SHP77 (cell line): ENCODE results near the gene C16orf89.
"Not testable (repeated sequence)": the region's sequence is repeated elsewhere in the genome, so short reads cannot be mapped to it uniquely, and the experiment has no call there.

Experiments
- DNase-seq, 2 experiments: peaks; one replicate each; lab custom pipeline; 2025; lab: John Stamatoyannopoulos, UW

Gene C16orf89

GRCh38 chr16:5084802-5085201 lies 19.0 kb upstream of the C16orf89 start:
- not testable (repeated sequence) for DNase-seq

DNA sequence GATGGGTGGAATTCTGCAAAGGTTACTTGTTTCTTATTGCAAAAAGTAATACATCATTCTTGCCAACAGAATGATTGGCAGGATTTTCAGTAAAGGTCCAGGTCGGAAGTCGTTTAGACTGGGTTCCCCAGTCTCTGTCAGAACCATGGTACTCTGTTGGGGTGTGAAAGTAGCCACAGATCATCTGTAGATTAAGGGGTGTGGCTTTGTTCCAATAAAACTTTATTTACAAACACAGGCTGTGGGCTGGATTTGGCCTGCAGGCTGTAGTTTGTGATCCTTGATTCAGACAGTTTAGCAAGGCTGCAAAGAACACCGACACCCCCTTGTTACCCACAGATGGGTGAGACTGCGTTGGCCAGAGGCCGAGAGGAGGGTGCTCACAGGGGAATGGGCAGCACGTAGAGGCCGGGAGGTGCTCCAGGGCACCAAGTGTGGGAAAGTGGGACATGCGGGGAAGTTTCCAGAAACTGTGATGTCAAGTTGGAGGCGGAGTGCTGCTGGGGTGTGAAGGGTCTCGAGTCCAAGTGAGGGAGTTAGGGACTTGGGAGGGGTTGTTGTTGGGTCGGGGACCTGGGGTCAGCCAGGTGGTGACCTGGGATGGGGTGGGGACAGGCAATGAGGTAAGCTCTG lies 18.5 kb upstream of the C16orf89 start:
- not testable (repeated sequence) for DNase-seq

GRCh38 chr16:5083646-5084045 lies 17.9 kb upstream of the C16orf89 start:
- not testable (repeated sequence) for DNase-seq

DNA sequence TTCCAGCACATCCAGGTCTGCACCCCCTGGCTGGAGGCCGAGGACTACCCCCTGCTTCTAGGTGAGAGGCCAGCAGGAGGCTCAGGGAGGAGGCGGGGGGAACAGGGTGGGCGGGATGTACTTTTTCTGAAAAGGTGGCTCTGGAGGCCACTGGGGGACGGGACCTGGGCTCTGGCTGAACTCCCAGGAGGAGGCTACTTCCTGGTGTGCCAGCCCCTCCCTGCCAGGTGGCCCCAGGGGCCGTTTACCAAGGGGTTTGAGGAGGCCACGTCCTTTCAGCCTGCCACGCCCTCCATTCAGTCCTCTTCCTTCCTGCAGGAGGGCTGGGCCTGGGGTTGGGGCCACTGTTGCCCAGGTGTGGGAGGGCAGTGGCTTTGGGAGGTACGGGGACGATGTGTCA lies 15.2 kb upstream of the C16orf89 start:
- DNase-seq: not testable (repeated sequence)

- not testable (repeated sequence) for DNase-seq
These were observed 14.7 kb upstream of the C16orf89 start for GRCh38 chr16:5080461-5080860.

- no peak for DNase-seq
These were observed 12.9 kb upstream of the C16orf89 start for GRCh38 chr16:5078626-5079025.

GRCh38 chr16:5077304-5077703 lies 11.5 kb upstream of the C16orf89 start:
- DNase-seq: no peak

GRCh38 chr16:5075637-5076036 lies 9.9 kb upstream of the C16orf89 start:
- no peak for DNase-seq

GRCh38 chr16:5073771-5074170 lies 8.0 kb upstream of the C16orf89 start:
- not testable (repeated sequence) for DNase-seq

DNA sequence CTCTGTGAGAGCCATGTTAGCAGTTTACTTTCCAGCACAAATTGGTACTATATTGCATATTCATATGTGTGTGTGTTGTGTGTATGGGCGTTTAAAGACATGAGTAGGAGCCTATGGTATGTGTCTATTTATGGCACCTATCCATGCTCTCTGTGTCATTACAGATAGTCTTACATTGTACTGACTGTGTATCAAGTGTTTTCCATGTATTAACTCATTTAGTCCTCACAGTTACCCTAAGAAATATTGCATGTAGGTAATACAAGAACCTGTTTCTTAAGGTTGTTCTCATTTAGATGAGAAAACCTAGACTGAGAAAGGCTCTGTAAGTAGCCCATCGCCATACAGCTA lies 7.5 kb upstream of the C16orf89 start:
- no peak for DNase-seq

GRCh38 chr16:5072334-5073278 lies 6.8 kb upstream of the C16orf89 start:
- no peak for DNase-seq

DNA sequence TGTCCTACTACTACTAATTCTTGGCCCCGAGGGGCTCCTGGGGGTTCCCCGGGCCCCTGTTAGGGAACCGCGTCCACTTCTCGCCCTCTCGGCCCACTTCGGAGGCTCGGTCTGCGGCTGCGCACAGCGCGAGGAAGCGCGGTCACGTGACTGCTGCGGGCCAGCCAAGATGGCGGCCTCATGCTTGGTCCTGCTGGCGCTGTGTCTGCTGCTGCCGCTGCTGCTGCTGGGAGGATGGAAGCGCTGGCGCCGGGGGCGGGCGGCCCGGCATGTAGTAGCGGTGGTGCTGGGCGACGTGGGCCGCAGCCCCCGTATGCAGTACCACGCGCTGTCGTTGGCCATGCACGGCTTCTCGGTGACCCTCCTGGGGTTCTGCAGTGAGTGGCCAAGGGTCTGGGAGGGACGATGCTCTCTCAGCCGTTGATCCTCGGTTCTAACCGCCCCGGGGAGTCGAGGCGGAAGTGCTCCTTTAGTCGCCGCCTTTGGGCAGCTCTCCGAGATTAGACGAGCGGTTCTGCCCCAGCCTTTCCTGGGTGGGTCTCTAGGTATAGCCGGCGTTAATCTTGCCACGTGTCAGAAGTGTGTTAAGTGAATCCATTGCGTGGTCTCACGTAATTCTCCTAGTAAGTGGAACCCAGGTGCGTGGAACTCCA lies 6.1 kb upstream of the C16orf89 start, which contains the start of gene ALG1:
Gene ALG1 (plus strand): TSS at position 163 of the 653 bp plus-strand sequence. CDS start 7 bp downstream, at position 170.
- DNase-seq: peak; percentile 48 to 84

DNA sequence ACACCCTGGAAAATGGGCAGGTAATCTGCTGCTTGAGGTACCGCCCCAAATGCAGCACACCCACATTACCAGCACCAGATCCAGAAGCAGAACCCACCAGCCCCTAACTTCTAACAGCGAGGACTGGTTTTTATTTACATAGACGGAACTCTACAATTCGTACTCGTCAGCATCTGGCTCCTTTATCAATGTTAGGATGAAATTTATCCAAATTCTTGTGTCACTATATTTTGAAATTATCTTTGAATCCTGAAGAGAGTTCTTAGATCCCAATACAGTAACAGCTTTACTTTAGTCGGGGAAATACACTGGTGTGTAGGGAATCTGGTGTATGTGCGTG lies 5.6 kb upstream of the C16orf89 start:
- DNase-seq: no peak

DNA sequence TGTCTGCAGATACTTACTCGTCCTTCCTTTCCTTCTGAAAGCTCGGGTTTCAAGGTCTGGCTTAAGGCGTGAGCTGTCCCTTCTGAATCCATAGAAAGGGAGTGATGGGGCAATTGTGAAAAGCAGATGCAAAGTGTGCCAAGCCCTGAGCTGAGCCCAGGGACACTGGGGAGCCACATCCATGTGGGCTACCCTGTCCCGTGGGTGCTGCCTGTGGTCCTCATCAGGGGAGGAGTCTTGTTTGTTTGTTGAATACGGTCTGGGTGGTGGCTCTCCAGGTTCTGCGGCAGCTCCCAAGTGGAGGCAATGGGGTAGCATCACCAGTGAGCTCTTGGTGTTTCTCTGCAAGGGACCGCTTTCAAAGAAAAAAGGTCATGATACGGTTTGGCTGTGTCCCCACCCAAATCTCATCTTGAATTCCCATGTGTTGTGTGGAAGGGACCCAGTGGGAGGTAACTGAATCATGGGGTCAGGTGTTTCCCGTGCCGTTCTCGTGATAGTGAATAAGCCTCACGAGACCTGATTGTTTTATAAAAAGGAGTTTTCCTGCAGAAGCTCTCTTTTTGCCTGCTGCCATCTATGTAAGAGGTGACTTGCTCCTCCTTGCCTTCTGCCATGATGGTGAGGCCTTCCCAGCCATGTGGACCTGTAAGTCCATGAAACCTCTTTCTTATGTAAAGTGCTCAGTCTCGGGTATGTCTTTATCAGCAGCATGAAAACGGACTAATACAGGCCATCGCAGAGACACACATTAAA lies 4.9 kb upstream of the C16orf89 start:
- DNase-seq: no peak

DNA sequence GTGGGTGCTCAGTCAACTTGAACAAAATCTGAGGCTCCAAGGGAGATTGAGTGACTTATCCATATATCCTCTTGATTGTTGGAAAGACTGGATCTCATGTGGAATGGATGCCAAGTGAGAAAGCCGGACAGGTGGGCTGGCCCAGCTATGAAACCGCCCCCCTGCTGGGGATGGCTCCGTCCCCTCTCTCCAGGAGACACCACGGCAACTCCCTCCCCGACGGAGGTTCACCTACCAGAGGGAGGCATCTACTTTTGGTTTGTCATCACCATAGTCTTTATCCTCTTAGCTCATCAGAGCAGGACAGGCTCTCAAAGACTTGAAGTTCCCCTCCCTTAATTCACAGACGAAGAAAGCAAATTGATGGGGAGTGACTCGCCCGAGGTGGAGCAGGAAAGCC lies 4.1 kb upstream of the C16orf89 start:
- DNase-seq: no peak

DNA sequence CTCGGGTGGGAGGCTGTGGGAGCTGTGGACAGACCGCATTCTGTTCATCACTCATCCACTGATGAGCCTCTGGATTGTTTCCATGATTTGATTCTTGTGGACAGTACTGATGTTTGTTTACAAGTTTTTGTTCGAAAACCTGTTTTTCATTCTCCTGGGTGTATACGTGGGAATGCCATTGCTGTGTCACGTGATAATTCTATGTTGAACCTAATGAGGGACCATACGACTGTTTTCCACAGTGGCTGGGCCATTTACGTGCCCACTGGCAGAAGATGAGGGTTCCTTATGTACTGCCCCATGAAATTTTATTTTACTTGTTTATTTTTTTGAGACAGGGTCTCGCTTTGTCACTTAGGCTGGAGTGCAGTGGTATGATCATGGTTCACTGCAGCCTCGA lies 3.3 kb upstream of the C16orf89 start:
- DNase-seq: no peak

- DNase-seq: no peak
These were observed 755 bp upstream of the C16orf89 start for GRCh38 chr16:5066511-5066910.

DNA sequence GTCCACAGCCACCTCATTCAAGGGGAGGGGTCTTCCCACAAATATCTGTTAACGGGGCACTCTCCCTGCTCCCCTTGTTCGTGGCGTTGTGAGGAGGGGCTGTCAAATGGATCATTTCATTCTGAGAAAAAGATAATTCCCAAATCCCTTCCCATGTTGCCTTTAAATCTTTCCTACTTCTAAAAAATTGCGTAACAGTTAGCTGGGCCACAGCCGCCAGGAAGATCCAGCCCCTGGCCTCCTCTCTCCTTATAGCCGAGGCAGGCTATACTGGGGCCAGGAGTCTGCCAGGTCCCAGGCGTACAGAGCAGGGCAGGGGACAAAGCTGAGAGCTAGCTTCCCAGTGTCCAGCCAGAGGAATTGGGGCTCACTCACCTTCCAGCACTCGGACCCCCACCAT lies 430 bp downstream of the C16orf89 start:
- DNase-seq: no peak

DNA sequence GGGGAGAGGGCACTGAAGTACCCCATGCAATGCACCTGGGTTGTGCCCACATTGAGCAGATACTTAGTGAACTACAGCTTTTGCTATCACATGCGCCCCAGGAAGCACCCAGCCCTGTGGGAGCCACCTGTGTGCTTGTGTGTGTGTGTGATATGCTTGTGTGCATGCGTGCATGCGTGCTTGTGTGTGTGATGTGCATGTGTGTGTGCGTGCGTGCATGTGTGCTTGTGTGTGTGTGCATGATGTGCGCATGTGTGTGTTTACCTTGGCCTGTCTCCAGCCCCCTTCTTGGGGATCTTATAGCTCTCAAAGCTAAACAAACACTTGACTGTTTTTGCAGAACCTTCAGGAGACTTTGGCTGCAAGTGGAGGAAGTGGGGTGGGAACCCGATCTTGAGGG lies 841 bp downstream of the C16orf89 start:
- DNase-seq: no peak

DNA sequence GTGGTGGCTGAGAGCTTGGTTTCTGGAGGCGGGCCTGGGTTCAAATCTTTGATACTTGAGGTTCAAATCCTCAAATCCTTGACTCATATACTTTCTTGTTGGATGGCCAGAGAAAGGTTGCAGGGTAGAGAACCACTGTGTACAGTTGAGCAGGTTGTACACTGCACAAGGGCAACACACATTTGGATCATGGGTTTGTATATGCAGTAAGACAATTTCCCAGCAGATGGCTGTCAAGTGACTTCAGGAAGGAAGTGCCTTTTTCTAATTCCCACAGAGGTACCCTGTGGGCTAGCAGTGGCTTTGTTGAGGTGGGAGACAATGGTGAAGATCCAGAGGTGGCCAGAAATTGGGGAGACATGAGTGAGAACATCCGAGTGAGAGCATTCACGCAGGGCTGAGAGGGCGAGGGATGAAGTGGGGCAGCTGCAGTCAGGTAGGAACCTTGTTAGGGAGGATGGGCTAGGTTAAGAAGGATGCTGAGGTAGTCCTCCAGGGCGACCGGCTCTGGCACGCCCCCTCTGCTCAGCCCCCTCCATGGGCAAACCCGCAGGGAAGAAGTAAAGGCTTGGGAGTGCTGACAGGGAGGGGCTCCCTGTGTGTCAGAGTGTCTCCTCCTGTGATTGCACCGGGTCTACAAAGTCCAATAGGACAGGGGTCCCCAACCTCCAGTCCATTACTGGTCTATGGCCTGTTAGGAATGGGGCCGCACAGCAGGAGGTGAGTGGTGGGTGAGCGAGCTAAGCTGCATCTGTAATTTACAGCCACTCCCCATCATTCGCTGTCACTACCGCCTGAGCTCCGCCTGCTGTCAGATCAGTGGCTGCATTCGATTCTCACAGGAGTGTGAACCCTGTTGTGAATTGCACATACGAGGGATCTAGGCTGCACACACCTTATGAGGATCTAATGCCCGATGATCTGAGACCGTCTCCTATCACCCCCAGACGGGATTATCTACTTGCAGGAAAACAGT lies 2.7 kb downstream of the C16orf89 start:
- DNase-seq: no peak

DNA sequence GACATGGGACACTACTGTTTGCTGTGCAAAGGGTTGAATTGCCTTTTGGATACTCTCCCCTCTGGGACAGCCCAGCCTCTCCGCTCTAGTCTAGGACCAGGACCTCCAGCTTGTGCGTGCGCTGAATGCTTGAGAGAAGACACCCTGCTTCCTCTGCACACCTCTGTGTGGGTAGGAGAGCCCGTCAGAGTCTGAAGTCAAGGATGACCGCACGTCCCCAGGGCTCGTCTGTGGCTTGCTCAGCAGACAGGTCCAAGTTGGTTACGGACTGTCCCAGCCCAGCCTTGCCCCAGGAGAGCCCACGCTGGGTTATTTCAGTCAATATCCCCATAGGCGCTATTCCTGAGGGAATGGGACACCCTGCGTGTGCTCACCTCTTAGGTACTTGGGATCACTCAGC lies 3.7 kb downstream of the C16orf89 start:
- no peak for DNase-seq
